Colonic mucosa (tissue), 4 donors: ENCODE data around the gene RARB. TPM values are rescaled to one million over a fixed set of nuclear protein-coding genes. Genes with fewer than 3 reads are reported as not detected.
A peak's percentile ranks its signal among the peaks of the same experiment; 100 is the strongest.

ENCODE experiments used
- DNase-seq: peaks from one replicate; pipeline ENCODE4 v3.0.0-alpha.2; 2020
- H3K27ac ChIP-seq: fragments of 200-600 bp; one replicate; pipeline ENCODE4 v1.8.0; 2021
- H3K27me3 ChIP-seq: fragments of 200-600 bp; one replicate; pipeline ENCODE4 v1.8.0; 2021
- H3K36me3 ChIP-seq: fragments of 200-600 bp; one replicate; pipeline ENCODE4 v1.8.0; 2021
- H3K4me1 ChIP-seq: fragments of 200-600 bp; one replicate; pipeline ENCODE4 v1.8.0; 2021; ENCODE audit warnings: mild to moderate bottlenecking
- H3K4me3 ChIP-seq: fragments of 200-600 bp; one replicate; pipeline ENCODE4 v1.8.0; 2021
- H3K9ac ChIP-seq, 2 donors: one replicate each; pipeline ENCODE4 v1.7.0; 2013; ENCODE audit warnings: control low read depth in 2 of 2, low read depth in 2 of 2, low read length in 2 of 2
- H3K9me3 ChIP-seq: fragments of 200-600 bp; one replicate; pipeline ENCODE4 v1.8.0; 2021
- intact Hi-C: fragments of 100-400 bp; cut with DNase I; formaldehyde crosslinking; loops from one replicate; pipeline ENCODE4 v1.14.1; 2022
- total RNA-seq, 2 donors: library from RNA; stranded (reverse); fragmentation: NEBNext Ultra II Directional in 1 of 2; extraction: Animal tissue kit (Norgen Biotek cat#: 25700) in 1 of 2; gene quantifications; one replicate each; pipeline ENCODE4 v1.2.1, GENCODE V29; 2021
- TF ChIP-seq, protein P1 (sequence below): fragments of 200-600 bp; IDR thresholded peaks from one replicate; pipeline ENCODE4 v1.8.0; 2022; ENCODE audit warnings: antibody characterized with exemption, mild to moderate bottlenecking
- donor health status: healthy.
- donor health status: DM: no; HTN: no; CAD: no.
- donor health status: DM: no; HTN: no; CAD: no.

The RARB gene
- total RNA-seq, 2 donors from 2014 or later, result 0.54 to 0.74 TPM

DNA sequence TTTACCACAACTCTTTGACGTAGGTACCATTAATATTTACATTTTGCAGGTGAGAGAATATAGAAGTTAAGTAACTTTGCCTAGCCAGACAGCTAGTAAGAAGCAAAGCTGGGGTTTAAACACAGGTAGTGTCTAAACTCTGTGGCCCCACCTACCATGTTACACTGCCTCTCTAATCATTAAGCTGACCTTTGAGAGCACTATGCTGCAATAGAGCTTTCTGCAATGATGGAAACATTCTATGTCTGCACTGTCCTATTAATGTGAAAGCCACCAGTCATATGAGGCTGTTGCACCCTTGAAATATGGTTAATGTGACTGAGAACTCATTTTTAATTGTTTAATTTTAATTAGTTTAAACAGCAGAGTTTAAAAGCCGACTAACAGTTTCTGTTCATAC, 6.3 kb upstream of the RARB start:
- no peaks in the 10 kb centered on the region for H3K4me1 ChIP-seq
- no peaks in the 10 kb centered on the region for H3K9me3 ChIP-seq
- no peaks in the 10 kb centered on the region for H3K27me3 ChIP-seq
- no peak overlapping the region for H3K27ac ChIP-seq
- no peak overlapping the region for H3K9ac ChIP-seq
- DNase-seq, result no peak
- TF ChIP-seq, protein P1, sequence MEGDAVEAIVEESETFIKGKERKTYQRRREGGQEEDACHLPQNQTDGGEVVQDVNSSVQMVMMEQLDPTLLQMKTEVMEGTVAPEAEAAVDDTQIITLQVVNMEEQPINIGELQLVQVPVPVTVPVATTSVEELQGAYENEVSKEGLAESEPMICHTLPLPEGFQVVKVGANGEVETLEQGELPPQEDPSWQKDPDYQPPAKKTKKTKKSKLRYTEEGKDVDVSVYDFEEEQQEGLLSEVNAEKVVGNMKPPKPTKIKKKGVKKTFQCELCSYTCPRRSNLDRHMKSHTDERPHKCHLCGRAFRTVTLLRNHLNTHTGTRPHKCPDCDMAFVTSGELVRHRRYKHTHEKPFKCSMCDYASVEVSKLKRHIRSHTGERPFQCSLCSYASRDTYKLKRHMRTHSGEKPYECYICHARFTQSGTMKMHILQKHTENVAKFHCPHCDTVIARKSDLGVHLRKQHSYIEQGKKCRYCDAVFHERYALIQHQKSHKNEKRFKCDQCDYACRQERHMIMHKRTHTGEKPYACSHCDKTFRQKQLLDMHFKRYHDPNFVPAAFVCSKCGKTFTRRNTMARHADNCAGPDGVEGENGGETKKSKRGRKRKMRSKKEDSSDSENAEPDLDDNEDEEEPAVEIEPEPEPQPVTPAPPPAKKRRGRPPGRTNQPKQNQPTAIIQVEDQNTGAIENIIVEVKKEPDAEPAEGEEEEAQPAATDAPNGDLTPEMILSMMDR, result no peak
- intact Hi-C loops, result no loop called here
- no peaks in the 10 kb centered on the region for H3K36me3 ChIP-seq
- H3K4me3 ChIP-seq, result no peak overlapping the region

DNA sequence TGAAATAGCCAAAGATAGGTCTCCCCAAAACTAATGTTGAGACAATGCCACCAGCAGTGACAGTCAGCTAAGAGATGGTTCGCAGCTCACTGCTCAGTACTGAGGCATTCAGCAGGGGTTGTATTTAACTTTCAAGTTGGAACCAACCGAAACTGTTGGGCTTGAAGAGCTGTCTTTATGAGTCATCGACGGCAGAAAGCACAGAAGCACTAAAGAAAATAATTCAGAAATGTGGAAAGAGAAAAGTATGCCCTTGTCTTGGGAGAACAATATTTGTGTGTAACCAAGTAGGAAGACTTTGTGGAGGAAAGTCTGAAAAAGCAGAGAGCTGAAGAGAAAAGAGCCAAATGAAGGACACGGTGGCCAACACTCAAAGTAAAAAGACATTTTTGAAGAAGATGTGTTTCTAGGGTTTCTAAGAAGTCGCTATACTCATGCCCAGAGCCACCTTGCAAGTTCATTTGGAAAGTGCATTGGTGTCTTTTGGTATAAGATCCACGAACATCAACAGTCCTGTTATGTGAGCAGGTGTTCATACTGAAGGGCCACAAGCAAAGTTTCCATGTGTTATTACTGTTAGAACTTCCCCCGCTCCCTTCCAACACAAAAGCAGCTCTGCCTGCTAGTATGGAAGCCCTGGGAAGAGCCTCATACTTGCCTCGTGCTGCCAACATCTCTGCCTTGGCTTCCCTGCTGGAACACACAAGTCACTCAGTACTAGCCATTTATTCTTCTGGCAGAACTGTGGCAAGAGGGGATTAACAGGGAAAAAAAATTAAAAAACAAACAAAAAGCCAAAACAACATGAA, 4.1 kb upstream of the RARB start:
- Histone ChIP-seq H3K9me3 (no peaks in the 10 kb centered on the region), H3K27me3 (no peaks in the 10 kb centered on the region), H3K36me3 (no peaks in the 10 kb centered on the region), H3K4me3 (no peak overlapping the region), H3K4me1 (no peaks in the 10 kb centered on the region), H3K9ac (no peak overlapping the region), H3K27ac (no peak overlapping the region)
- no peak for DNase-seq
- intact Hi-C loops, result no loop called here
- TF ChIP-seq, protein P1, result no peak

DNA sequence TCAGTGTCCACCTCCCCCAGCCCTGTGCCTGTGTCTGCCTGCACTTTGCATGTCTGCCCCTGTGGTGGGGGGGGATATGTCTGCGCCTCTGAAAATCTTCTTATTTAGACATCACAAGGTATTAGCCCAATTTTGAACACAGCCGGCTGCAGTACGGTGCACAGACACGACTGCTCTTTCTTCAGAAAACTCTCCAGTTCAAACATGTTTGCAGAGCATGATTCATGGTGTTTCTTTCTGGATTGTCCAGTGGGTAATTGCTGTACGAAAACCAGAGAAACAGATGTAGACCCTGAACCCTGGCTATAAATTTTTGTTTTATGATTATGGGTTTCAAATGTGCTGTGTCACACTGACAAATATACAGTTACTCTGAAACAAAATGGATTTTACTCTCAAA, 3.4 kb upstream of the RARB start:
- intact Hi-C loops, result no loop called here
- Histone ChIP-seq H3K27ac (no peak overlapping the region), H3K4me1 (no peaks in the 10 kb centered on the region)

DNA sequence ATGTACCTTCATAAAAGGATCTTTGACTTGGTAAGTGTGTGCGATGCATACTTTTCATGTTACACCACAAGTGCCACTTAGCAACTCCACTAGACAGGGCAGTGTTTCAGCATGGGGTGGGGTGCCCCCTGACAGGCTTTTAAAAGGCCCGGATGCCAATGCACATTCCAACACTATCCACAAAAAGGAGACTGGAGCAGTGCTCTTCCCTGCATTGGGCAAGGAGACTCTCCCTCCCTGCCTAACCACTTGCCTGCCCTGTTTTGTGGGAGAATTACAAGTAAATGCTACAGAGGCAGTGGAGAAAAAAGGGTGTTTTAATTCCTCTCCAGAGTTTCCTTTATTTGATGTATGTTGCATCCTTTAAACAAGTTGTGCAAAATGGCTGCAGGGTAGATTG, 1.7 kb upstream of the RARB start:
- H3K27me3 ChIP-seq, result no peaks in the 10 kb centered on the region
- intact Hi-C loops, result no loop called here
- H3K4me3 ChIP-seq, result no peak overlapping the region
- no peaks in the 10 kb centered on the region for H3K9me3 ChIP-seq
- DNase-seq, result no peak
- TF ChIP-seq, protein P1, result no peak
- no peaks in the 10 kb centered on the region for H3K36me3 ChIP-seq
- H3K4me1 ChIP-seq, result no peaks in the 10 kb centered on the region
- no peak overlapping the region for H3K9ac ChIP-seq
- no peak overlapping the region for H3K27ac ChIP-seq

More for the DNA sequence above, 3.4 kb upstream of the RARB start:
- no peak overlapping the region for H3K4me3 ChIP-seq
- no peaks in the 10 kb centered on the region for H3K27me3 ChIP-seq
- no peak overlapping the region for H3K9ac ChIP-seq
- no peaks in the 10 kb centered on the region for H3K9me3 ChIP-seq
- no peak for DNase-seq
- TF ChIP-seq, protein P1, result no peak
- H3K36me3 ChIP-seq, result no peaks in the 10 kb centered on the region

DNA sequence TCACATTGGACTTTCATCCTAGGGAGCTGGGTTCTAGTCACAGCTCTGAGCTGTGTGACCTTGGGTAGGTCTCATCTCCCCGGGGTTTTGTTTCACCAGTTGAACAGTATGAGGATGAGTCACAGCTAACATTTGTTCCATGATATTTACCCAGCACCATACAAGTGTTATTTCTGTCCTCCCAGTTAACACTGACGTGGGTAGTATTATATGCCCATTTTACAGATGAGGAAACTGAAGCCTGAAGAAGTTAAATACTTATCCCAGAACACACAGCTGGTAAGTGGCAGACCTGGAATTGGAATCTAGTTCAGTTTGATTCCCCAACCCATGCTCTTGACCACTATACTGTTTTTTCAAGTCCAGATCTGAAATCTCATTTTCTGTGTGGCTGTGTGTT, 908 bp upstream of the RARB start:
- TF ChIP-seq, protein P1, result no peak
- Histone ChIP-seq H3K9me3 (no peaks in the 10 kb centered on the region), H3K9ac (peak overlapping the region in 1 of 2 donors; percentile 59), H3K36me3 (no peaks in the 10 kb centered on the region), H3K27ac (no peak overlapping the region), H3K4me1 (no peaks in the 10 kb centered on the region), H3K4me3 (peak overlapping the region; percentile 29), H3K27me3 (no peaks in the 10 kb centered on the region)
- intact Hi-C loops, result no loop called here
- no peak for DNase-seq
